ENCODE measurements around the gene ELP5.

Gene ELP5

DNA sequence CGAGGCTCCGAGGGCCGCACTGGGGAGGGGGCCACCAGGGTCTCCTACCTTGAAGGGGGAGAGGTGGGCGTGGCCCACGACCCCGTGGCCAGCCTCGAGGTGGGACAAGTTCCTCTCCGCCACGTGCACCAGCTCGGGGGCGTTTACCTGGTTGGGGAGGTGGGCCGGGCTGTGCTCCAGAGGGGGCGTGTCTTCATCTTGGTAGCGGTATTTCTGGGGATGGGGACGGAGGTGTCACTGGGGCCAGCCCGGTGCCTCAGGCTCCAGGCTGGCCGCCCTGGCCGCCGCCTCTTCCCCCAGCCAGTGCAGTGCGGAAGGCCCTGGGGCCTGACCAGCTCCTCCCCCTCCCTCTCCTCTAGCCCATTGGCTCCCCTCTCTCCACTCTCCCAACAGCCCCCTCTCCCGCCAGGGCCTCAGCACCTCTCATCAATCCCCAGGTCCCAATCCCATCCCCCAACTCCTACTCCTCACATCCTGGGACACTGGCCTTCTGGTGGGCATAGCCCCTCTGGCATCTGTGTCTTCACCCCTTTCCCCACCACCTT is 43.9 kb upstream of the ELP5 start:
- TF ChIP-seq, protein P1, sequence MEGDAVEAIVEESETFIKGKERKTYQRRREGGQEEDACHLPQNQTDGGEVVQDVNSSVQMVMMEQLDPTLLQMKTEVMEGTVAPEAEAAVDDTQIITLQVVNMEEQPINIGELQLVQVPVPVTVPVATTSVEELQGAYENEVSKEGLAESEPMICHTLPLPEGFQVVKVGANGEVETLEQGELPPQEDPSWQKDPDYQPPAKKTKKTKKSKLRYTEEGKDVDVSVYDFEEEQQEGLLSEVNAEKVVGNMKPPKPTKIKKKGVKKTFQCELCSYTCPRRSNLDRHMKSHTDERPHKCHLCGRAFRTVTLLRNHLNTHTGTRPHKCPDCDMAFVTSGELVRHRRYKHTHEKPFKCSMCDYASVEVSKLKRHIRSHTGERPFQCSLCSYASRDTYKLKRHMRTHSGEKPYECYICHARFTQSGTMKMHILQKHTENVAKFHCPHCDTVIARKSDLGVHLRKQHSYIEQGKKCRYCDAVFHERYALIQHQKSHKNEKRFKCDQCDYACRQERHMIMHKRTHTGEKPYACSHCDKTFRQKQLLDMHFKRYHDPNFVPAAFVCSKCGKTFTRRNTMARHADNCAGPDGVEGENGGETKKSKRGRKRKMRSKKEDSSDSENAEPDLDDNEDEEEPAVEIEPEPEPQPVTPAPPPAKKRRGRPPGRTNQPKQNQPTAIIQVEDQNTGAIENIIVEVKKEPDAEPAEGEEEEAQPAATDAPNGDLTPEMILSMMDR (IDR thresholded peaks at IDR 0.05; ENCODE audit: borderline replicate concordance, insufficient read depth, low read depth, low read length), result no peak
- H3K4me3 ChIP-seq (ENCODE audit: low read depth, low read length), result no peak overlapping the region

DNA sequence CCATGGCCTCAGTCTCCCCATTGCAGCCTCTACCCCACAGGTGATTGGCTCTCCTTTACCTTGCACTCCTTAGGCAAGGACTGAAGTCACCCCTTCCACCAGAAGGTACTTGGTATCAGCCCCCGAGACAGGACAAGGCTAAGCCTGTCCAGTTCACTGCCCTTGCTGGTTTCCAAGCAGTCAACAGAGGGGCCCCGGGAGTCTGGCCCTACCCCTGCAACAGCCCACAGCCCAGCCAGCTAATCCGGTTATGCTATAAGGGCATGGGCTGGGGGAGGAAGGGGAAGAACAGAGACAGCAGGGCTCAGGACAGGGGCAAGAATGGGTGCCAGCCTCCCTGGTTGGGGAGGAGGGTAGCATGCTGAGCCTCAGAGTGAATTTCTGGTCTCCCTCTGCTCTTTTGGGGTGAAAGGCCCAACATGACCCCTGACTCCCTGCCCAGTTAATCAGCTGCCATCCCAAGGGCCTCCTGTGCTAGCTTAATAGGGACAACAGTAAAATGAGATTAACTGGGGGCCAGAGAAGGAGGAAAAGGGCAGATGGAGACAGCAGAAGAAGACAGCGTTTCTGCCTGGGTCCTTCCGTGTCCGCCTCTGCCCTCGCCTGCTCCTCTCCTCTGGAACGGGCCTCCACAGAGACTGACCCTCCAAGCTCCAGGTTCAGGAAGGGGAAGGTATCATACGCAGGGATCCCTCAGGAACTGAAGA is 43.1 kb upstream of the ELP5 start:
- H3K4me3 ChIP-seq (ENCODE audit: low read depth, low read length), result no peak overlapping the region
- TF ChIP-seq, protein P1 (IDR thresholded peaks at IDR 0.05; ENCODE audit: borderline replicate concordance, insufficient read depth, low read depth, low read length), result no peak

DNA sequence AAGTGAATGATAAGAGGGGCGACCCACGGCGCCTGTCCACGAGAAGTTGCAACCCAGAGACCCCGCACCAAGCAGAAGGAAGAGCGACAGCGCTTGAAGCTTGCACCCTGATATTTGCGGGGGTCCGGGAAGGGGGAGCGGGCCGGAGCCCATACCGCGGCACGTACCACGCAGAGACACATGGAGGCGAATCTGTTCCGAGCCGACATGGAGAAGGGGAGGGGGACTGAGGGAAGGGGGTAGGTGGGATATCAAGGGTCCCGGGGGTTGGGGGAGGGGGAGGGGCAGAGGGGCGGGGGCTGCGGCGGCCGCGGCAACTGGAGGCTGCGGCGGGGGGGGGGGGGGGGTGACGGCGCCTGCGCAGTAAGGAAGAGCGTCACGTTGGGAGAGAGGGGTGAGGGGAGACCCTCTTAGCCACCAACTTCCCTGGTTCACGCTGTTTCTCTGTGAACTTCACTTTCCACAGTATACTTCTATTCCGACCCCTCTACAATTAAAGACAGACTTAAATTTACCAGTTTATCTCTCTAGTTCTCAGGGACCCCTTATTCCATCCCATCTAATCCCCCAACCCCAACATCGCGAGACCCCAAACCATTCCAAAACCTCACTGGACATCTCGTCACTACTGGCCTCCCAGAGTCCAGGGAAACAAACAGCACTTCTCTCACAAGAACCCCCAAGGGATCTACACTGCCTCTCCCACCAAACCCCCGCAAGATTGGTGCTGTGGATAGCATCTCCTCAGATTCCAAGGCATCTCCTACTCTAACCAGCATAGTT is 40.3 kb upstream of the ELP5 start:
- H3K4me3 ChIP-seq (ENCODE audit: low read depth, low read length), result no peak overlapping the region
- TF ChIP-seq, protein P1 (IDR thresholded peaks at IDR 0.05; ENCODE audit: borderline replicate concordance, insufficient read depth, low read depth, low read length), result no peak

DNA sequence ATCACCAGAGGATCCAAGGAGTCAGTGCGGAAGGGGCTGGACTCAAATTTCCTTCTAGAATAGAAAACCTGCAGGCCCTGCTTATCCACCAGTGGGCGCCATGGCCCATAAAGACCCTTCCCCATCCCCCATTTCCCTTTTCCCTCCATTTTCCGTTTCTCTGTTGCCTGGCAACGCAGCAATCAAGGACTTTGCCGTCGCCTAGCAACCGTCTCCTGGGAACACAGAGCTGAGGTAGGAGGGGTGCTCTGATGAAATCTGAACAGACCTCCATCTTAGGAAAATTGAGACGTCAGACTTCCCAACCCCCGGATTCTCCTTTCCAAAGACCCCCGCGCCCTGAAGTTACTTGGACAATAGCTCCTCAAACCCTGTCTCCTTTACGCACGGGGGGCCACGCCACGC is 38.1 kb upstream of the ELP5 start:
- TF ChIP-seq, protein P1 (IDR thresholded peaks at IDR 0.05; ENCODE audit: borderline replicate concordance, insufficient read depth, low read depth, low read length), result peak; percentile 49
- H3K4me3 ChIP-seq (ENCODE audit: low read depth, low read length), result peak overlapping the region; percentile 43

DNA sequence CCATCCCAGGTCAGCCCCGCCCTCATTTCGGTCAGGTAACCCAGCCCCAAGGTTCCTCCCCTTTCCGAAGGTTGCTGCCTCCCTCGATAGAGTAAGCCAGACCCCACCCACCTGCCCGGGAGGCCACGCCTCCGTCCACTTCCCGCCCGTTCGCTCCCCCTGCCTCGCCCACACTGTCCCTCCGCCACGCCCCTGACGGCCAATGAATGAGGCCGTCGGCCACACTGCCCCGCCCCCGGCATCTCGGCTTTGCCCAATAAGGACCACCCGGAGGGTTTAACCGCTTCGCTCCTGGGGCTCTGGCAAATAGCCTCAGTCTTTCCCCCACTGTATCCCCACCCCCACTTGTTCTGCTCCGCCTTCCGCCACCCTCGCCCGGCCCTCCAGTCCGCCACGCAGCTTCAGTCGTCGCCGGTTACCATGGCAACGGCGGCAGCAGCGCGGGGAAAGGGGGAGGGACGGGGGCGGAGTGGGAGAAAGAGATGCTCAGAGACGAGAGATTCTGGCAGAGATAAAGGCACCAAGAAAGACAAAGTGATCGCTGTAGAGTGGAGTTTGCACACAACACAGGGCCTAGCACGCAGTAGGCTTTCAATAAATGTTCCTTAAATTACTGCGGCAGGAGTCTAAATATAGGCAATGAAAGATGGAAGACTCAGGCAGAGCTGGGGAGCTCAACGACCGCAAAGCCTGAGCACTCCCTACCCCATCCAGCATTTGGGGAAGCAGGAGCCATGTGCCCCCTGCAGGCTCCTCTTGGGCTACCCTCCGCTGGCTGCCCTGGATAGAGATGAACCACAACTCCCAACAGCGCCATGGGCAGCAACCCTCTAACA is 37.5 kb upstream of the ELP5 start:
- TF ChIP-seq, protein P1 (IDR thresholded peaks at IDR 0.05; ENCODE audit: borderline replicate concordance, insufficient read depth, low read depth, low read length), result peak; percentile 60
- peak overlapping the region; percentile 43 for H3K4me3 ChIP-seq (ENCODE audit: low read depth, low read length)

DNA sequence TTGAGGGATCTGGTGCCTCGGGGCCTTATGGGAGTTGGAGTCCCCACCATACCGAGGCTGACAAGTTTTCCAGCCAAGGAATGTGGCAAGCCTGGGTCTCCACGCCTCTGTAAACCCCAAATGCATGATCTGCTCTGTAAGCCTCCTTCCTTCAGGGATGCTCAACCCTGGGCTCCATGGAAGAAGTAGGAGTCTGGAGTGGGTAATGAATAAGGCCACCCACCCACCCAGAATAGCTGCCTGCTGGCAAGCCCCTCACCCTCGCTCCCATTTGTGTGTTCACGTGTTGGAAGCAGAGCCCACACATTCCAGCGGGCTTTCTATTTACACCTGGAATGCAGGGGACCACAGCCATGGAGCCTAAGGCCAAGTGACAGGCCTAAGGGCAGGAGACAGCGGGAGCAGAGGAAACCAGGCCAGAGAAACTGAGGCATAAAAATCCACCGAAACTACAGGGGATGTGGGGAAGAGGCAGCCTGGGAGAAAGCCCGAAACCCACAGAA is 36.8 kb upstream of the ELP5 start:
- TF ChIP-seq, protein P1 (IDR thresholded peaks at IDR 0.05; ENCODE audit: borderline replicate concordance, insufficient read depth, low read depth, low read length), result no peak
- H3K4me3 ChIP-seq (ENCODE audit: low read depth, low read length), result peak overlapping the region; percentile 40
